ENCODE data around the gene SDSL.

GRCh38 chr12:113470871-113471618 is 48.9 kb downstream of the SDSL start:
- no peak for TF ChIP-seq CTCF (conservative IDR thresholded peaks at IDR 0.05; ENCODE audit: low read length)
- TF ChIP-seq EZH2phosphoT487 (IDR thresholded peaks at IDR 0.05; ENCODE audit: borderline replicate concordance), result no peak

All from Loucy (cell line).